SH-SY5Y (cell line): ENCODE results near the gene GLRA3.

ENCODE experiments used
- GATA2 ChIP-seq: IDR thresholded peaks from 2 replicates; pipeline ENCODE4 v1.6.1; 2011; ENCODE audit warnings: mild to moderate bottlenecking, low read depth, low read length
- GATA3 ChIP-seq: IDR thresholded peaks from 2 replicates; pipeline ENCODE4 v1.6.1; 2011; ENCODE audit warnings: low read depth, mild to moderate bottlenecking, low read length, moderate library complexity

- no peak for TF ChIP-seq GATA2
- TF ChIP-seq GATA3 = no peak
Measured at GRCh38 chr4:174716986-174717770, 111.9 kb downstream of the GLRA3 start.
